PC-9 (cell line): ENCODE data around the gene PSMB5. TPM values are rescaled to one million over a fixed set of nuclear protein-coding genes. Genes with fewer than 3 reads are reported as not detected.

Experiments
- BruUV-seq: library from RNA; stranded (reverse); fragments of 400-500 nt; replicated peaks from 2 replicates; lab custom pipeline; 2021; lab: Mats Ljungman, UMichigan
- CTCF ChIA-PET: fragments of 300-600 bp; sonication (Branson Sonifier 250); formaldehyde crosslinking; loops from one replicate; lab custom pipeline; 2022; ENCODE audit warnings: antibody characterized with exemption; lab: Charles Lee
- POLR2A ChIA-PET: fragments of 300-600 bp; sonication (Branson Sonifier 250); formaldehyde crosslinking; loops from one replicate; lab custom pipeline; 2022; ENCODE audit warnings: antibody characterized with exemption; ENCODE audit not compliant: unreplicated experiment; lab: Charles Lee
- DNase-seq, 2 experiments: peaks; one replicate each; pipeline versions ENCODE4 v3.0.0 to v3.0.0-alpha.2; 2015 to 2022; ENCODE audit warnings: mixed read lengths in 1 of 2
- H2AFZ ChIP-seq: fragments of 200-600 bp; sonication (generic); 2 replicates; pipeline ENCODE4 v1.8.1; 2017; ENCODE audit warnings: antibody characterized with exemption
- H3F3A ChIP-seq: fragments of 200-600 bp; sonication (generic); 2 replicates; pipeline ENCODE4 v1.8.1; 2017; ENCODE audit warnings: antibody characterized with exemption, mild to moderate bottlenecking, low read depth; ENCODE audit not compliant: insufficient read depth
- H3K27ac ChIP-seq: fragments of 200-600 bp; sonication (generic); 2 replicates; pipeline ENCODE4 v1.6.1; 2016; ENCODE audit warnings: mixed run types
- H3K27me3 ChIP-seq: fragments of 200-600 bp; sonication (generic); 2 replicates; pipeline ENCODE4 v1.6.1; 2016; ENCODE audit warnings: low read depth, mixed run types; ENCODE audit not compliant: insufficient read depth
- H3K36me3 ChIP-seq: fragments of 200-600 bp; sonication (generic); 2 replicates; pipeline ENCODE4 v1.6.1; 2016; ENCODE audit warnings: low read depth, mixed run types
- H3K4me1 ChIP-seq: fragments of 200-600 bp; sonication (generic); replicated peaks from 2 replicates; pipeline ENCODE4 v1.6.1; 2016; ENCODE audit warnings: mixed run types; ENCODE audit not compliant: insufficient read depth
- H3K4me2 ChIP-seq: fragments of 200-600 bp; sonication (generic); 2 replicates; pipeline ENCODE4 v1.6.1; 2017; ENCODE audit warnings: mixed run types
- H3K4me3 ChIP-seq: fragments of 200-600 bp; sonication (generic); 2 replicates; pipeline ENCODE4 v1.6.1; 2016; ENCODE audit warnings: mixed run types
- H3K79me2 ChIP-seq: fragments of 200-600 bp; sonication (generic); 2 replicates; pipeline ENCODE4 v1.6.1; 2017; ENCODE audit warnings: low read depth, mixed run types
- H3K9me2 ChIP-seq: fragments of 200-600 bp; sonication (generic); 2 replicates; pipeline ENCODE4 v1.8.1; 2017; ENCODE audit warnings: mild to moderate bottlenecking; ENCODE audit not compliant: insufficient read depth
- H3K9me3 ChIP-seq: fragments of 200-600 bp; sonication (generic); 2 replicates; pipeline ENCODE4 v1.8.1; 2016; ENCODE audit warnings: low read depth; ENCODE audit not compliant: insufficient read depth
- H4K20me1 ChIP-seq: fragments of 200-600 bp; sonication (generic); 2 replicates; pipeline ENCODE4 v1.8.1; 2017; ENCODE audit not compliant: insufficient read depth
- EZH2 ChIP-seq: fragments of 200-600 bp; sonication (generic); IDR thresholded peaks from 2 replicates; pipeline ENCODE4 v1.8.0; 2017; ENCODE audit warnings: antibody characterized with exemption, low read depth
- intact Hi-C: fragments of 100-400 bp; cut with micrococcal nuclease; formaldehyde crosslinking; loops from one replicate; pipeline ENCODE4 v1.10.0; 2022; ENCODE audit not compliant: unreplicated experiment
- total RNA-seq: library from RNA; stranded (reverse); gene quantifications from 2 replicates; pipeline ENCODE4 v1.2.3, GENCODE V29; 2021
- TF ChIP-seq, protein P1 (sequence below): fragments of 200-600 bp; sonication (generic); conservative IDR thresholded peaks from 2 replicates; pipeline ENCODE4 v1.6.1; 2017; ENCODE audit warnings: mixed run types, antibody characterized with exemption, mild to moderate bottlenecking, moderate library complexity

Gene PSMB5
- total RNA-seq, 1 experiment from 2014 or later: 122 TPM

DNA sequence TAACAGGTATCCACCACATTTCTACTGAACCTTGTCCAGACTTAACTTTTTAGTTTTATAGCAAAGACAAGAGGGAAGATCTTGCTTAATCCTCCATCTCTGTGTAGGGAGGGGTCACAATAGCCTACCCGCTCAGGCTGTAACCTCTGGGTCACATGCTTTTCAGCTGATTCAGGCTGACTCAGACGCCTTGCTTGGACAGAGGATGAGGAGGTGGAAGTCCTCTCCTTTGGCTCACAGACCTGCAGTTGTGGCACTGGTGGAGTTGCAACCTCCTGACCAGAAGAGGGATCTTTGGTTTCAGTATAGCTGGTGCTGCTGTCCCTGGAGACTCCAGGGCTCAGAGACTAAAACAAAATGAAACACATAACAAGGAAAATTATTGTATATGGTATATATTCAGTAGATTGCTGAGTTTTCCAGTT, 44.0 kb upstream of the PSMB5 start:
- DNase-seq: peak; percentile 77 to 96
- Histone ChIP-seq H3K4me2 (peak overlapping the region; percentile 56), H3K4me3 (no peak overlapping the region), H3K36me3 (peaks cover 33% of the 10 kb centered on the region), H3K27ac (peak overlapping the region; percentile 96), H3K27me3 (no peaks in the 10 kb centered on the region), H3F3A (peaks cover 52% of the 10 kb centered on the region), H3K9me3 (no peaks in the 10 kb centered on the region), H3K4me1 (peaks cover 53% of the 10 kb centered on the region), H3K9me2 (no peaks in the 10 kb centered on the region), H2AFZ (no peak overlapping the region), H3K79me2 (peaks cover 20% of the 10 kb centered on the region; the same call in 1 of the 2 replicates), H4K20me1 (no peaks in the 10 kb centered on the region)
- BruUV-seq: no TSS peak
- intact Hi-C loops: loop anchor here (2.0 to 10.0 kb wide), 2 partner anchors 16 to 226 kb away; partner anchors contain the start of genes ACIN1, BCL2L2, C14orf119 and PPP1R3E
- no peak for TF ChIP-seq EZH2
- TF ChIP-seq, protein P1, sequence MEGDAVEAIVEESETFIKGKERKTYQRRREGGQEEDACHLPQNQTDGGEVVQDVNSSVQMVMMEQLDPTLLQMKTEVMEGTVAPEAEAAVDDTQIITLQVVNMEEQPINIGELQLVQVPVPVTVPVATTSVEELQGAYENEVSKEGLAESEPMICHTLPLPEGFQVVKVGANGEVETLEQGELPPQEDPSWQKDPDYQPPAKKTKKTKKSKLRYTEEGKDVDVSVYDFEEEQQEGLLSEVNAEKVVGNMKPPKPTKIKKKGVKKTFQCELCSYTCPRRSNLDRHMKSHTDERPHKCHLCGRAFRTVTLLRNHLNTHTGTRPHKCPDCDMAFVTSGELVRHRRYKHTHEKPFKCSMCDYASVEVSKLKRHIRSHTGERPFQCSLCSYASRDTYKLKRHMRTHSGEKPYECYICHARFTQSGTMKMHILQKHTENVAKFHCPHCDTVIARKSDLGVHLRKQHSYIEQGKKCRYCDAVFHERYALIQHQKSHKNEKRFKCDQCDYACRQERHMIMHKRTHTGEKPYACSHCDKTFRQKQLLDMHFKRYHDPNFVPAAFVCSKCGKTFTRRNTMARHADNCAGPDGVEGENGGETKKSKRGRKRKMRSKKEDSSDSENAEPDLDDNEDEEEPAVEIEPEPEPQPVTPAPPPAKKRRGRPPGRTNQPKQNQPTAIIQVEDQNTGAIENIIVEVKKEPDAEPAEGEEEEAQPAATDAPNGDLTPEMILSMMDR: no peak
- ChIA-PET POLR2A (interaction anchor here (1.0 kb wide), 2 partner anchors 17 to 205 kb away, joined by 5 to 6 read pairs; no protein-coding TSS in a partner anchor), CTCF (interaction anchor here (0.6 to 2.8 kb wide), 3 partner anchors 10 to 92 kb away, joined by 3 to 15 read pairs (median 4); no protein-coding TSS in a partner anchor)

DNA sequence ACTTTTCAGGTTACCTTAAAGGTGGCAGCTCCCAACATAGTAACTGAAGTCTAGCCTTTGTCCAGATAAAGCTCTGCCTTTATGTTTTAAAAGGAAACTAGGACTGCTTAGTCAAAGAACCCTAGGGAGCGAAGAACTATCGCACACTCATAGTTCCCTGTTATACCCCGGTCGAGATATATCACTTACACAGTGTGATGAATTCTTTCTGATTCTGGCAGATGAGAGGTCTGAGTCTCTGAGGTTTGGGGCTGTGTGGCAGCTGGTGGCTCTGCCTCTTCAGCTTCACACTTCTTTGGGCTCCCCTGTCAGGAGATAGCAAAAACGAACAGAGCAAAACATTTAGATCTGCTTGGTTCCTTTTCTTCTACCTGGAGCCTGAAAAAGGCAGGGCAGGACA, 43.3 kb upstream of the PSMB5 start:
- POLR2A ChIA-PET: no interaction called here
- TF ChIP-seq, protein P1: no peak
- no peak for TF ChIP-seq EZH2
- Histone ChIP-seq H4K20me1 (no peaks in the 10 kb centered on the region), H3F3A (peaks cover 59% of the 10 kb centered on the region), H3K27ac (peak overlapping the region; percentile 92), H3K9me2 (no peaks in the 10 kb centered on the region), H3K27me3 (no peaks in the 10 kb centered on the region), H3K79me2 (peaks cover 20% of the 10 kb centered on the region; the same call in 1 of the 2 replicates), H3K4me1 (peaks cover 58% of the 10 kb centered on the region), H3K36me3 (peaks cover 35% of the 10 kb centered on the region), H3K4me2 (peak overlapping the region; percentile 56), H3K4me3 (peak overlapping the region; percentile 1; the same call in 1 of the 2 replicates), H3K9me3 (no peaks in the 10 kb centered on the region), H2AFZ (no peak overlapping the region)
- no TSS peak for BruUV-seq
- DNase-seq: no peak
- CTCF ChIA-PET: interaction anchor here (2.8 kb wide), 1 partner anchor 9 kb away, joined by 15 read pairs; no protein-coding TSS in a partner anchor
- intact Hi-C loops: loop anchor here (2.0 to 10.0 kb wide), 2 partner anchors 17 to 227 kb away; partner anchors contain the start of genes ACIN1, BCL2L2, C14orf119 and PPP1R3E

DNA sequence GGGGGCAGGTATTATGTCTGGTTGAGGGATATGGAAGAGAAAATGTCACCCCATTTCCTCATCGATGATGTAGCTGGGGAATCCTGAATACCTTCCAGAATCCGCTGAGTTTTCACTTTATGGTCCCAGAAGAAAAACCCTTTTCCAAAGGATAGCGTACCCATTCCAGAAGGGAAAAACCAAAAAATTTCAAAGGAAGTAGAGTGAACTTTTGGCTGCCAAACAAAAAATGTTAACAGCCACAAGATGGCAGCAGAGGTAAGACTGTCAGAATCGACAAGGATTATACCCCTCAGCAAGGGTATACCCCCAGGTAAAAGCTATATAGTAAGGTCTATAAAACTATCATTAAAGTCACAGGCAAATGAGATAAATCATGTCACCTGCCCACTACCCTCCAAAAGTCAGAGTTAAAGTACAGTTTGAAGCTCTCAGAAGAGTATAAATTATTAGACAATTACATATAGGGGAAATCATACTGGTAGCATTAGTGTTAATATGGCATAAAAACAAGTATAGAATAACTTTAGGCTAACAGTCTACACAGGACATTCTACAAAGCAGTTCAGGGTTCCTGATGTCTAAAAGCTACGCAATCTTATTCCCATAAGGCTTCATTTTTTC, 42.2 kb upstream of the PSMB5 start:
- no peak for DNase-seq
- H3K27ac ChIP-seq: peak overlapping the region; percentile 92
- no peaks in the 10 kb centered on the region for H3K9me3 ChIP-seq
- H3K4me3 ChIP-seq: no peak overlapping the region
- H3K4me2 ChIP-seq: peak overlapping the region; percentile 56; the same call in 1 of the 2 replicates
- peaks cover 24% of the 10 kb centered on the region; the same call in 1 of the 2 replicates for H3K79me2 ChIP-seq
- peaks cover 38% of the 10 kb centered on the region for H3K36me3 ChIP-seq
- no peaks in the 10 kb centered on the region; the same call in 1 of the 2 replicates for H4K20me1 ChIP-seq
- H3K27me3 ChIP-seq: no peaks in the 10 kb centered on the region
- intact Hi-C loops: loop anchor here (10.0 kb wide), 1 partner anchor 228 kb away; the partner anchor contains the start of genes BCL2L2 and PPP1R3E
- no TSS peak for BruUV-seq
- peaks cover 70% of the 10 kb centered on the region for H3F3A ChIP-seq
- peaks cover 69% of the 10 kb centered on the region for H3K4me1 ChIP-seq
- no peak overlapping the region for H2AFZ ChIP-seq
- H3K9me2 ChIP-seq: no peaks in the 10 kb centered on the region
- no peak for TF ChIP-seq EZH2
- TF ChIP-seq, protein P1: peak; percentile 76
- ChIA-PET POLR2A (no interaction called here), CTCF (interaction anchor here (0.5 to 2.8 kb wide), 6 partner anchors 8 to 240 kb away, joined by 3 to 15 read pairs (median 4); partner anchors contain the start of genes ACIN1, C14orf119 and REM2)
